Natural killer cell (primary cell): Measurements from ENCODE around the gene CAPN14. TPM values are rescaled to one million over a fixed set of nuclear protein-coding genes. Genes with fewer than 3 reads are reported as not detected.

ENCODE experiments used
- ATAC-seq, 3 donors: fragments of 150-1000 bp in 2 of 3; fragments of 200-7000 bp in 1 of 3; cut with Tn5 transposase; 1 replicate in 1 of 3; 2 replicates in 2 of 3; pipeline ENCODE4 v1.10.0; 2021; ENCODE audit warnings: mild to moderate bottlenecking in 2 of 3, moderate library complexity in 2 of 3
- DNase-seq, 2 donors: peaks; one replicate each; pipeline versions ENCODE4 v3.0.0 to v3.0.0-alpha.2; 2013 to 2021; ENCODE audit warnings: mixed read lengths in 1 of 2
- H3K27ac ChIP-seq: one replicate; pipeline ENCODE4 v1.5.1; 2013; ENCODE audit warnings: mild to moderate bottlenecking, low read length
- H3K27me3 ChIP-seq: one replicate; pipeline ENCODE4 v1.6.1; 2013; ENCODE audit warnings: low read length; ENCODE audit not compliant: control insufficient read depth, insufficient read depth
- H3K36me3 ChIP-seq: one replicate; pipeline ENCODE4 v1.6.1; 2013; ENCODE audit warnings: low read length; ENCODE audit not compliant: control insufficient read depth, insufficient read depth
- H3K4me1 ChIP-seq: one replicate; pipeline ENCODE4 v1.6.1; 2013; ENCODE audit warnings: low read length; ENCODE audit not compliant: control insufficient read depth, insufficient read depth
- H3K4me3 ChIP-seq: one replicate; pipeline ENCODE4 v1.5.1; 2013; ENCODE audit warnings: low read length
- H3K9me3 ChIP-seq: one replicate; pipeline ENCODE4 v1.6.1; 2013; ENCODE audit warnings: low read length; ENCODE audit not compliant: control insufficient read depth, insufficient read depth
- H3K27ac Mint-ChIP-seq, 2 donors: one replicate each; pipeline ENCODE4 v1.8.0; 2022; ENCODE audit warnings: mild to moderate bottlenecking in 2 of 2, mixed read lengths in 2 of 2, moderate library complexity in 1 of 2
- H3K27me3 Mint-ChIP-seq, 2 donors: one replicate each; pipeline ENCODE4 v1.8.0; 2022; ENCODE audit warnings: low read depth in 2 of 2, mixed read lengths in 2 of 2
- H3K36me3 Mint-ChIP-seq: one replicate; pipeline ENCODE4 v1.8.0; 2022; ENCODE audit warnings: mixed read lengths
- H3K4me1 Mint-ChIP-seq, 2 donors: one replicate each; pipeline ENCODE4 v1.8.0; 2022; ENCODE audit warnings: mixed read lengths in 2 of 2
- H3K4me3 Mint-ChIP-seq: one replicate; pipeline ENCODE4 v1.8.0; 2022; ENCODE audit warnings: mild to moderate bottlenecking, moderate library complexity, mixed read lengths
- H3K9me3 Mint-ChIP-seq, 2 donors: one replicate each; pipeline ENCODE4 v1.8.0; 2022; ENCODE audit warnings: mixed read lengths in 2 of 2
- CTCF ChIP-seq: fragments of 200-600 bp; IDR thresholded peaks from one replicate; pipeline ENCODE4 v1.8.0; 2022; ENCODE audit warnings: antibody characterized with exemption
- WGBS: methylation state at CpG from one replicate; pipeline ENCODE4 v1.1.7; 2013; ENCODE audit warnings: missing lambda C conversion rate; ENCODE audit not compliant: insufficient coverage; 5-methylcytosine and 5-hydroxymethylcytosine counted together
- intact Hi-C: fragments of 100-400 bp; cut with micrococcal nuclease; formaldehyde crosslinking; loops from one replicate; pipeline ENCODE4 v1.14.2; 2022
- total RNA-seq, 4 donors: library from RNA; stranded (reverse); fragments of 120-200 nt in 1 of 4; gene quantifications; one replicate each; pipeline versions ENCODE4 v1.2.3 to v1.2.4, GENCODE V29; 2013 to 2022

CAPN14 gene
- total RNA-seq, 3 donors from 2014 or later (not counting 1 experiment from before 2014, with no cell fraction given): 0.33 to 0.43 TPM; not detected in 1

- Histone ChIP-seq H3K27me3 (no peaks in the 10 kb centered on the region), H3K4me3 (no peak overlapping the region), H3K4me1 (peaks cover 9% of the 10 kb centered on the region), H3K36me3 (no peaks in the 10 kb centered on the region), H3K27ac (no peak overlapping the region), H3K9me3 (no peaks in the 10 kb centered on the region)
- Mint-ChIP-seq H3K4me3 (no peak overlapping the region), H3K36me3 (no peaks in the 10 kb centered on the region), H3K27me3 (no peaks in the 10 kb centered on the region), H3K4me1 (no peaks in the 10 kb centered on the region), H3K9me3 (no peaks in the 10 kb centered on the region), H3K27ac (no peak overlapping the region)
- ATAC-seq (no peak), DNase-seq (no peak)
- no peak for TF ChIP-seq CTCF
- intact Hi-C loops: no loop called here
- WGBS: 86% methylated on average over 4 of the region's 4 CpGs
Measured at GRCh38 chr2:31256611-31257382, 39.5 kb upstream of the CAPN14 start.

DNA sequence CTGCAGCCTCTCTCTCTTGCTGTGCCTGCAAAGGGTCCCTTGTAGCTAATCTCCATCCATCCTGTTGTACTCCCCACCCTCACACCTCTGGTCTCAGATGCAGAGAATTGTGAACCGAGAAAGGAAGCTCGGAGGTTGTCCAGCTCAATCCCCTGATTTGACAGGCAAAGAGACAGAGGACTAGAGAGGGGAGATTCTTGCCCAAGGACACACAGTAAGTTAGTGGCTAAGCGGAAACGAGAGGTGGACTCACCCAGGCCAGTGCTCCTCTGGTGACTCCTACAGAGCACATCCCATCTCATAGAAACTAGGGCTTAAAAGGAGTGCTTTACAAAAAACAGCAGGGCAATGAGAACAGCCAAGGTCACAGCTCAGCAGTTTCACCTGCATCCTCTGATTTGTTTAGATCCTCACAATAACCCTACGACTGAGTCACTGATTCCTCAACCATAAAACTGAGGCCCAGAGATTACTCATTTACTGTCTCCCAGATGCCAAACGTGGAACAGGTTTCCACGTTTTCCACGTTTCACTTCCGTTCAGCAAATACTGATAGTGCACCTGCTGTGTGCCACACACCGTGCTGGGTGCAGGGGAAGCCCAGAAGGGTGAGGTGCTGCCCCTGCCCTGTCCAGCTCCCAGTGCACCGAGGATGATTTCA lies 38.7 kb upstream of the CAPN14 start:
- peaks cover 12% of the 10 kb centered on the region for H3K4me1 ChIP-seq
- H3K4me3 ChIP-seq: no peak overlapping the region
- Mint-ChIP-seq H3K9me3 (no peaks in the 10 kb centered on the region), H3K4me3 (no peak overlapping the region), H3K27me3 (no peaks in the 10 kb centered on the region), H3K27ac (no peak overlapping the region), H3K36me3 (no peaks in the 10 kb centered on the region), H3K4me1 (no peaks in the 10 kb centered on the region)
- DNase-seq: no peak
- no peaks in the 10 kb centered on the region for H3K27me3 ChIP-seq
- 75% methylated on average over 11 of the region's 11 CpGs for whole genome bisulfite sequencing
- H3K27ac ChIP-seq: no peak overlapping the region
- H3K9me3 ChIP-seq: no peaks in the 10 kb centered on the region
- intact Hi-C loops: no loop called here
- no peak for ATAC-seq
- H3K36me3 ChIP-seq: no peaks in the 10 kb centered on the region
- no peak for TF ChIP-seq CTCF

DNA sequence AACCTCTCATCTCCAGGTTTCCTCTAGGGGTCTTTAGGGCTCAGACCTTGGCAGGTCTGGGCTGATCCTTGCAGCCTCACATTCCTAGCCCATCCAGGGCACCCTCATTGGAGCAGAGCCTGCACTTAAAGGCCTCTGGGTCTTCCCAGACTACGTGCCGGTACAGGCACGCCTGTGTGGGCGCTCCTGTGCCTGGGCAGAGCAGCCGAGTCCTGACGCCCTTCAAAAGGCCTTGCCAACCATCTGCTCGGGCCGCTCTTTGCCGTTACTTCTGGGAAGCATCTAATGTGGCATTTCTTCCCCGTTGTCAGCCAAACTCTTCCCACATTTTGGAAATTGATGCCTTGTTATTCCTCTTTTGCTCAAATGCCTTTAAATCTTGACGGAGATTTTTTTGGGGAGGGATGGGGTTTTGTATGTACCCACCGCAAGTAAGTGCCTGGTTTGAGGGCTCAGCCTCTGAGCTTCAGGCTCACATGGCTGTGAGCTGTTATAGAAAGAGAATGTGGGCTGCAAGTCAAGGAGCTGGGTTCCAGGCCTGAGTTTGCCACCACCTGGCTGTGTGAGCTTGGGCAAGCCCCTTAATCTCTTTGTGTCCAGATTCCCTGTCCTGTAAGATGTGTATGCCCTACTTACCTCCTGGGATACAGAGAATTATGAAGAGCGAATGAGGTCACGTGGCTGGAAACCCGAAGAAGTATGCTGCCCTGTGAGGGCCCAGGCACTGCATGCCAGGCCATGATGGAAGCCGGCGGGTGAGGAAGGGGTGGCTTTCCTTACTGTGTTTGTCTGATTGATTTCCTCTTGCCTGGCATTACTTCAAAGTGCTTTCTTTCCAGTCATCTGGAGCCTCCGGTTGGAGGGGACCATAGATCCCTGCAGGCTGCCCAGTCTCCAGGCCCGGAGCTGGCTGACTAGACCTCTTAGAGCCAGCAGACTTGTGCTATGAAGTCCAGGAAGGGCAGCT lies 37.2 kb upstream of the CAPN14 start:
- no peak overlapping the region for H3K4me3 ChIP-seq
- no peak overlapping the region for H3K27ac Mint-ChIP-seq
- ATAC-seq (no peak), DNase-seq (no peak)
- H3K36me3 Mint-ChIP-seq: no peaks in the 10 kb centered on the region
- no peaks in the 10 kb centered on the region for H3K27me3 Mint-ChIP-seq
- 95% methylated on average over 19 of the region's 19 CpGs for WGBS
- no peak for TF ChIP-seq CTCF
- H3K9me3 ChIP-seq: no peaks in the 10 kb centered on the region
- H3K9me3 Mint-ChIP-seq: no peaks in the 10 kb centered on the region
- H3K36me3 ChIP-seq: no peaks in the 10 kb centered on the region
- H3K4me1 ChIP-seq: peaks cover 12% of the 10 kb centered on the region
- intact Hi-C loops: no loop called here
- H3K4me3 Mint-ChIP-seq: no peak overlapping the region
- H3K4me1 Mint-ChIP-seq: no peaks in the 10 kb centered on the region
- H3K27me3 ChIP-seq: no peaks in the 10 kb centered on the region
- H3K27ac ChIP-seq: no peak overlapping the region
